ENCODE results near the gene HIVEP2. TPM values are rescaled to one million over a fixed set of nuclear protein-coding genes. Genes with fewer than 3 reads are reported as not detected.
A peak's percentile ranks its signal among the peaks of the same experiment; 100 is the strongest.

HIVEP2 gene
- total and polyA plus RNA-seq, 5 donors from 2014 or later = 9.7 to 76.7 (median 12.3) TPM

DNA sequence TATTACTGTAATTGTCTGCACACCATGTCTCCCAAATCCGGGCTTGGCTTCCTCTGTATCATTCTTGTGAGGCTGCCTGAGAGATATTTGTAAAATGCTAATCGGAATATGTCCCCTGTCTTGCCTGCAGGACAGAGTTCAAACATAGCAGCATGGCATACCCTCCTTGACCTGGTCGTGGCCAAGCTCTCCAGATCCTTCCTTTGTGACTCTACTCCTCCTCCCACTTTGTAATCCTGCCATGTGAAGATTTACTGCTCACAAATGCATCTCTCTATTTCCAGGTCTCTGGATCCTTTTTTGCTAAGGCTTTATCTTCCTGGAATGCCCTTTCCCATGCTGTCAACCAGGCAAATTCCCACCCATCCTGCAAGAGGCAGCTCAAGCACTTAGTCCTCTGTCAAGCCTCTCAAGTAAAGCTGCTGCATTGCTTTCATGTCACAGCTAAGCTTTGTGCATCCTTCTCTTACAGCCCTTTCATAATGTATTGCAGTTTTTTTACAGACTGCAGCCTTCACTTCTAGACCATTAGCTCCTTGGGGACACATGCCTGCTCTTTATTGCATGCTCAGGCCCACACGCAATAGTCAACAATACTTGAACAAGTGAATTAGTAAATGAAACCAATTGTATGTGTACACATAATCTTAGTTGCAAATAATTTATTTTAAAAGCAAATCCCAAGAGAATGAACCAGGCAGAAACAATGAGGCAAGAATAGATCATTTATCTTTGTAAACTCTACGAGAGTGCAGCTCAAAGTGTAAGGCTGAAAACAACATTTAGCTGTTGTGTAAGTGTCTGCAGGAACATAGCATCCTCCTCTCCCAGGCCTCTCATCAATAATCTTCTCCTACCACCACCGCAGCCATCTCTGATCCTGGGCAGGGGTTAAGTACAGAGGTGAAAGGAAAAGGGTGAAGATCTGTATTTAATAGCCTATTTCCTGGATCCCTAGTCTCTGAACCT lies 45.8 kb downstream of the HIVEP2 start:
- peak overlapping the region; percentile 92 for H3K27ac ChIP-seq (ENCODE audit: insufficient read depth, low read length, poor library complexity, severe bottlenecking)
- DNase-seq = no peak

DNA sequence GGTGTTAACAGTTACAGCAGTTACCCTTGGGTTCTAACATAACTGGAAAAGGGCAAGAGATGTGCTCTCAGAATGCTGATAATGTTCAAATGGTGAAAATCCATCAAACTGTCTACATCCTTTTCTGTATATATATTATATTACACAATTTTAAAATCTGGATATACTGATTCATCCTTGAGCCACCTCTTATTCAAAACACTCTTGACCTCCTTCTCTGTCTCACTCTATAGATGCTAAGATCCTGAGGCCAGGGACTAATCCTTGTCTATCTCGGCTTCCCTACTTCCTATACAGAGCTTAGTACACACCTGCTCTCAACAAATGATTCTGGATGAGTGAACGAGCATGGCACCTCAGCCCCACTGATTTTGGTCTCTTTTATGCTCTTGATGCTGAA lies 47.3 kb downstream of the HIVEP2 start:
- no peaks in the 10 kb centered on the region for H3K9me3 ChIP-seq (ENCODE audit: control insufficient read depth in 2 of 2, low read length in 2 of 2)
- H3K4me1 Mint-ChIP-seq = peaks cover 19 to 52% (median 38%) of the 10 kb centered on the region in 4 donors
- H3K4me1 ChIP-seq (ENCODE audit: control insufficient read depth, insufficient read depth, low read length, poor library complexity, severe bottlenecking) = peaks cover 67% of the 10 kb centered on the region
- H3K27ac ChIP-seq (ENCODE audit: insufficient read depth, low read length, poor library complexity, severe bottlenecking) = no peak overlapping the region
- peaks cover 10% of the 10 kb centered on the region for H3K36me3 Mint-ChIP-seq
- no peak overlapping the region for H3K27ac Mint-ChIP-seq
- H3K4me3 ChIP-seq (ENCODE audit: low read depth, low read length) = no peak overlapping the region
- no peaks in the 10 kb centered on the region for H3K27me3 Mint-ChIP-seq
- peaks cover 2% of the 10 kb centered on the region for H3K36me3 ChIP-seq (ENCODE audit: control insufficient read depth, insufficient read depth, low read length)
- DNase-seq (no peak), ATAC-seq (ENCODE audit: low read depth in 2 of 2) (no peak)
- no peaks in the 10 kb centered on the region for H3K9me3 Mint-ChIP-seq
- H3K27me3 ChIP-seq (ENCODE audit: control insufficient read depth, insufficient read depth, low read length) = no peaks in the 10 kb centered on the region
- no peak overlapping the region for H3K4me3 Mint-ChIP-seq

More for the DNA sequence above, 45.8 kb downstream of the HIVEP2 start:
- H3K27me3 ChIP-seq (ENCODE audit: control insufficient read depth, insufficient read depth, low read length) = no peaks in the 10 kb centered on the region
- H3K9me3 Mint-ChIP-seq = no peaks in the 10 kb centered on the region
- peaks cover 24 to 56% (median 42%) of the 10 kb centered on the region in 4 donors for H3K4me1 Mint-ChIP-seq
- H3K27ac Mint-ChIP-seq = no peak overlapping the region
- H3K36me3 Mint-ChIP-seq = peaks cover 10% of the 10 kb centered on the region
- H3K4me3 Mint-ChIP-seq = no peak overlapping the region
- peak overlapping the region; percentile 92 for H3K4me3 ChIP-seq (ENCODE audit: low read depth, low read length)
- H3K27me3 Mint-ChIP-seq = no peaks in the 10 kb centered on the region
- H3K9me3 ChIP-seq (ENCODE audit: control insufficient read depth in 2 of 2, low read length in 2 of 2) = no peaks in the 10 kb centered on the region
- H3K4me1 ChIP-seq (ENCODE audit: control insufficient read depth, insufficient read depth, low read length, poor library complexity, severe bottlenecking) = peaks cover 82% of the 10 kb centered on the region
- peaks cover 2% of the 10 kb centered on the region for H3K36me3 ChIP-seq (ENCODE audit: control insufficient read depth, insufficient read depth, low read length)
- ATAC-seq (ENCODE audit: low read depth in 2 of 2) = no peak

DNA sequence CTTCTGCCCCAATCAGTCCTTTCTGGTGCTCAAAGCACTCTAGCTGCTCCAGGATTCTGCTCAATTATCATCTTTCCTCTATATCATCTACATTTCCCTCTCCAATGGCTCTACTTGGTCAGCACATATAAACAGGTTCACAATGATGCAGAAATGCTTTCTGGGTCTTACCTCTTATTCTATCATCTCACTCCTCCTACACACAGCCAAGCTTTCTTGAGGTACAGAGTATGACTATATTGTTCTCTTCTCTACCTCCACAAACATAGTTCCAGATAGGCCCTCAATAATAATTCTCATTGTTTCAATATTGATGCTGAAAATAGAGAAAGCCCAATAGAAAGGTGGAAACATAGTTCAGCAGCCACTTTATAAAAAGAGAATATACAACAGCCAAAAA lies 48.2 kb downstream of the HIVEP2 start:
- DNase-seq = no peak
- no peaks in the 10 kb centered on the region for H3K27me3 Mint-ChIP-seq
- H3K4me1 Mint-ChIP-seq = peaks cover 18 to 52% (median 42%) of the 10 kb centered on the region in 4 donors

DNA sequence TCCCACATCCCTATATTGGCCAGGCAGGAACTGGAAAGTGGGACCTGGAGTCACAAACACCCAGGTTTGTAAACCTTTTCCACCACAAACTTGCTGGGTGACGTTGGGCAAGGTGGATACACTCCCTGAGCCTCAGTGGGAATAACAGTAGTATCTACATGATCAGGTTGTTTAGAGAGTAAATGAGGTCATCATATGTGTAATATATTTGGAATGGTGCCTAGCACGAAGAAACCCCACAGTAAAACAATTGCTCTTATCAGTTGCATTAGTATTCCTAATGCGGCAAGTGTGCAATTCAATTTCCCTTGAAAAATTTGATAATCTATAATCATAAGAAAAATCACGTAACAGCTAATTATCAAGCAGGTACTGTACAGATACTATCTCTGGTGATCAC lies 51.9 kb downstream of the HIVEP2 start:
- H3K27ac Mint-ChIP-seq = peak overlapping the region in 1 of 3 donors; percentile 13
- Histone ChIP-seq H3K4me3 (ENCODE audit: low read depth, low read length) (no peak overlapping the region), H3K27ac (ENCODE audit: insufficient read depth, low read length, poor library complexity, severe bottlenecking) (no peak overlapping the region), H3K9me3 (ENCODE audit: control insufficient read depth in 2 of 2, low read length in 2 of 2) (no peaks in the 10 kb centered on the region), H3K27me3 (ENCODE audit: control insufficient read depth, insufficient read depth, low read length) (no peaks in the 10 kb centered on the region), H3K4me1 (ENCODE audit: control insufficient read depth, insufficient read depth, low read length, poor library complexity, severe bottlenecking) (peaks cover 40% of the 10 kb centered on the region), H3K36me3 (ENCODE audit: control insufficient read depth, insufficient read depth, low read length) (peaks cover 4% of the 10 kb centered on the region)
- no peaks in the 10 kb centered on the region for H3K27me3 Mint-ChIP-seq
- H3K4me3 Mint-ChIP-seq = no peak overlapping the region
- peaks cover 0 to 2% (median 0%) of the 10 kb centered on the region in 7 donors for H3K9me3 Mint-ChIP-seq
- peaks cover 21 to 67% (median 65%) of the 10 kb centered on the region in 4 donors for H3K4me1 Mint-ChIP-seq
- DNase-seq (no peak), ATAC-seq (ENCODE audit: low read depth in 2 of 2) (no peak)
- H3K36me3 Mint-ChIP-seq = peaks cover 10% of the 10 kb centered on the region

More for the DNA sequence above, 48.2 kb downstream of the HIVEP2 start:
- Histone ChIP-seq H3K9me3 (ENCODE audit: control insufficient read depth in 2 of 2, low read length in 2 of 2) (no peaks in the 10 kb centered on the region), H3K27me3 (ENCODE audit: control insufficient read depth, insufficient read depth, low read length) (no peaks in the 10 kb centered on the region), H3K36me3 (ENCODE audit: control insufficient read depth, insufficient read depth, low read length) (peaks cover 2% of the 10 kb centered on the region), H3K4me3 (ENCODE audit: low read depth, low read length) (no peak overlapping the region), H3K4me1 (ENCODE audit: control insufficient read depth, insufficient read depth, low read length, poor library complexity, severe bottlenecking) (peaks cover 63% of the 10 kb centered on the region), H3K27ac (ENCODE audit: insufficient read depth, low read length, poor library complexity, severe bottlenecking) (no peak overlapping the region)
- H3K9me3 Mint-ChIP-seq = no peaks in the 10 kb centered on the region
- H3K36me3 Mint-ChIP-seq = peaks cover 10% of the 10 kb centered on the region
- H3K4me3 Mint-ChIP-seq = no peak overlapping the region
- no peak overlapping the region for H3K27ac Mint-ChIP-seq
- ATAC-seq (ENCODE audit: low read depth in 2 of 2) = no peak

DNA sequence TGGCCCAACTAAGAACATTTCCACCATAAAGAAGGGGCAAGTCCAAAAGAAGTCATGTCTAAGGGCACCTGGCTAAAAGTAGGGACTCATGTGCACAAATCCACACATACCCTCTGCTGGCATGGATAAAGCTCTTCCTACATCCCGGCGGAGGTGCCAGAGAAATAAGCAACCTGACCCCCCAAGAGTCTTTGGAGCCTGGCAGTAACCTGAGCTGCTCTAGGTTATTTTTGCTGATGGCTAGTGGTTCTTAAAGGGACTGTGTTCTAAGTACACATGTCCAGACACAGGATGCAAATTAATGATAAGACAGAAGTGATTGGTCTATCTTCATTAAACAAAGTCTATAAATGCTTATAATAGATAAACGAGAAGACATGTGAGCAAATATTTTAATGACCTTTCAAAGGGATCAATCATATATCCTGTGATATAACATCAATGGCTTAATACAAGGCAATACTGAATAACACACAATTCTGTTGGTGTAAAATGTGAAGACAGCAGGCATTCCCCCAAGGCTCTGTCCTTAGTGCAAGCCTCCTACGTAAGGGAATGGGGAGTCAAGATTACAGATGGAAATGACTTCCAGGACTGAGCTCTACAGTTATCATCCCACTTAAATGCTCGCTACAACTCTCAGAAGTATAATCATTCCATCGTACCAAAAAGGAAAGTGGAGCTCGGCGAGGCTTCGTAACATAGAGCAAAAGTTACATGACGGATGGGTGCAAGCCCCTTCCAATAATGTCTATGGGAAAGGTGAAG lies 52.5 kb downstream of the HIVEP2 start:
- H3K4me1 ChIP-seq (ENCODE audit: control insufficient read depth, insufficient read depth, low read length, poor library complexity, severe bottlenecking) = peaks cover 40% of the 10 kb centered on the region
- Mint-ChIP-seq H3K9me3 (peaks cover 0 to 2% (median 0%) of the 10 kb centered on the region in 7 donors), H3K27ac (peak overlapping the region in 2 of 3 donors; percentile 34 to 80), H3K4me1 (peaks cover 25 to 74% (median 71%) of the 10 kb centered on the region in 4 donors), H3K36me3 (peaks cover 10% of the 10 kb centered on the region), H3K4me3 (peak overlapping the region in 2 of 4 donors; percentile 36 to 77), H3K27me3 (no peaks in the 10 kb centered on the region)
- DNase-seq (no peak), ATAC-seq (ENCODE audit: low read depth in 2 of 2) (no peak)
- H3K27me3 ChIP-seq (ENCODE audit: control insufficient read depth, insufficient read depth, low read length) = no peaks in the 10 kb centered on the region
- peaks cover 4% of the 10 kb centered on the region for H3K36me3 ChIP-seq (ENCODE audit: control insufficient read depth, insufficient read depth, low read length)
- no peaks in the 10 kb centered on the region for H3K9me3 ChIP-seq (ENCODE audit: control insufficient read depth in 2 of 2, low read length in 2 of 2)
- H3K27ac ChIP-seq (ENCODE audit: insufficient read depth, low read length, poor library complexity, severe bottlenecking) = peak overlapping the region; percentile 34
- H3K4me3 ChIP-seq (ENCODE audit: low read depth, low read length) = peak overlapping the region; percentile 7

DNA sequence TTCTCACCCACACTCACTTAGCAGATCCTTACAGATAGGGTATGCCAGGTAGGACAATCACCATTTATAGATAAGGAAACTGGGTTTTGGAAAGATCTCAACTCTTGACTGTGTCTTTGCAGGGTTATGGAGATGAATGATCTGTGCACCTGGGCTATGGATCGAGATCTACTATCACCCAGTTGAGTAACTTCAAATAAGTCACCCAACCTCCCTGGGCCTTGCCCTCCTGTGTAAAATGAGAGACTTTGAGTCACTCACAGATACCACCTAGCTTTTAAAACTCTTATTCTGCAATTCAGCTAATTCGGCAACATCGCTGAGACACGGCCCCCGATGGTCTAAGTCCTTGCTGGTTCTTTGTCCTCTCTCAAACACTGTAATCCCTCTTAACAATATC lies 53.5 kb downstream of the HIVEP2 start:
- DNase-seq = no peak
- Histone ChIP-seq H3K27me3 (ENCODE audit: control insufficient read depth, insufficient read depth, low read length) (no peaks in the 10 kb centered on the region), H3K4me1 (ENCODE audit: control insufficient read depth, insufficient read depth, low read length, poor library complexity, severe bottlenecking) (peaks cover 46% of the 10 kb centered on the region), H3K36me3 (ENCODE audit: control insufficient read depth, insufficient read depth, low read length) (peaks cover 4% of the 10 kb centered on the region), H3K27ac (ENCODE audit: insufficient read depth, low read length, poor library complexity, severe bottlenecking) (no peak overlapping the region), H3K4me3 (ENCODE audit: low read depth, low read length) (peak overlapping the region; percentile 7), H3K9me3 (ENCODE audit: control insufficient read depth in 2 of 2, low read length in 2 of 2) (no peaks in the 10 kb centered on the region)
- ATAC-seq (ENCODE audit: low read depth in 2 of 2) = peak in 1 of 2 donors; percentile 25
- no peaks in the 10 kb centered on the region for H3K27me3 Mint-ChIP-seq
- H3K4me3 Mint-ChIP-seq = peak overlapping the region in 1 of 4 donors; percentile 29
- peaks cover 34 to 83% (median 80%) of the 10 kb centered on the region in 4 donors for H3K4me1 Mint-ChIP-seq
- H3K36me3 Mint-ChIP-seq = peaks cover 10% of the 10 kb centered on the region
- peaks cover 0 to 2% (median 0%) of the 10 kb centered on the region in 7 donors for H3K9me3 Mint-ChIP-seq
- H3K27ac Mint-ChIP-seq = peak overlapping the region; percentile 51 to 80 (median 58)

DNA sequence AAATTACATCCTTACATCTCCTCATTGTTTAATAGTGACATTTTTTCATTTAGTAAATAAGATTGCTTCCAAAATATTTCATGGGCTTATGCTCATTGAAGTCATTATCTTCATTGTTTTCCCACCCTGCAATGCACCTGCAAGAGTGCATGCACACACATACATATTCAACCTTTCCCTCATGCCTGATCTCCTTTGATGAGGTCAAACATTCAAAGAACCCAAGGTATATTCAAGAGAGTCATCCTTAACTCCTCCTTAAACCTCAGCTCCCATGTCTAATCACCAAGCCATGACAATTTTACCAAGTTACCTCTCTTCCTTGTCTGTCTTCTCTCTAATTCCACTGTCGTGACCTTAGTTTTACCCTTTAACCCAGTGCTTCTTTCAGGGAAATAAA lies 56.5 kb downstream of the HIVEP2 start:
- H3K4me1 ChIP-seq (ENCODE audit: control insufficient read depth, insufficient read depth, low read length, poor library complexity, severe bottlenecking) = peaks cover 63% of the 10 kb centered on the region
- H3K27ac ChIP-seq (ENCODE audit: insufficient read depth, low read length, poor library complexity, severe bottlenecking) = peak overlapping the region; percentile 95

More for the DNA sequence above, 56.5 kb downstream of the HIVEP2 start:
- H3K36me3 Mint-ChIP-seq = no peaks in the 10 kb centered on the region
- Histone ChIP-seq H3K9me3 (ENCODE audit: control insufficient read depth in 2 of 2, low read length in 2 of 2) (no peaks in the 10 kb centered on the region), H3K36me3 (ENCODE audit: control insufficient read depth, insufficient read depth, low read length) (peaks cover 3% of the 10 kb centered on the region), H3K27me3 (ENCODE audit: control insufficient read depth, insufficient read depth, low read length) (no peaks in the 10 kb centered on the region), H3K4me3 (ENCODE audit: low read depth, low read length) (peak overlapping the region; percentile 17)
- DNase-seq = no peak
- no peak for ATAC-seq (ENCODE audit: low read depth in 2 of 2)
- H3K4me1 Mint-ChIP-seq = peaks cover 46 to 95% (median 84%) of the 10 kb centered on the region in 4 donors
- peak overlapping the region; percentile 10 to 97 (median 94) for H3K27ac Mint-ChIP-seq
- no peaks in the 10 kb centered on the region for H3K27me3 Mint-ChIP-seq
- H3K9me3 Mint-ChIP-seq = peaks cover 0 to 2% (median 0%) of the 10 kb centered on the region in 7 donors
- peak overlapping the region; percentile 1 to 80 (median 16) for H3K4me3 Mint-ChIP-seq

Data from CD4-positive, CD25-positive, alpha-beta regulatory T cell (primary cell).